ENCODE measurements around the gene IDUA.

DNA sequence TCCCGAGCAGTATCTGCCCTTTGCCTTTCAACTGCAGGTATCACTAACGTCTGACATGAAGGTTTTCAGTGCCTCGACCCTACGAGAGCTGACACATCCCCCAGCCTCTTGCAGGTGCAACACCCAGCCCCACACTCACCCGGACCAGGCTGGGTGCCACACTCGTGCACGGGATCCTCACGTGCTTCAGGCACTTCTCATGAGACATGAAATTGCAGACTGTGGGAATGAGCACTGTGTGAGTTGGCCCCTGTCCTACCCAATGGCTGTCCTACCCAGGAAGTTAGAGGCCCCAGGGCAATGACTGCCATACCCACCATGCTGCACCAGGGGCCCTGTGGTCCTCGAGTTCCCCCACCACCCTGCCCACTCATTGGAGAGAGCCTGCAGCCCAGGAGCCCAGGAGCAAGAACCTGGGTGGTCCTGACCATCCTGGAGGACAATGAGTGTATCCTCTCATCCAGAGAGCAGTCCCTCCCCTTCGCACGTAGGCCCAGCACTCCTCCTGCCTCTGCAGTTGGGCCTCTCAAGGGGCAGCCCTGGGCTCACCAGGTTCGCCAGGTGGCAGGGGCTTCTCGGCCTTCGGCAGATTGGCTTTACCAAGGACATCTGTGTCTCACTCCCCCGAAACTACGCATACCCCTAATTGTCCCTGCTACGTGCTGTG lies 15.9 kb upstream of the IDUA start:
- TF ChIP-seq, protein P1, sequence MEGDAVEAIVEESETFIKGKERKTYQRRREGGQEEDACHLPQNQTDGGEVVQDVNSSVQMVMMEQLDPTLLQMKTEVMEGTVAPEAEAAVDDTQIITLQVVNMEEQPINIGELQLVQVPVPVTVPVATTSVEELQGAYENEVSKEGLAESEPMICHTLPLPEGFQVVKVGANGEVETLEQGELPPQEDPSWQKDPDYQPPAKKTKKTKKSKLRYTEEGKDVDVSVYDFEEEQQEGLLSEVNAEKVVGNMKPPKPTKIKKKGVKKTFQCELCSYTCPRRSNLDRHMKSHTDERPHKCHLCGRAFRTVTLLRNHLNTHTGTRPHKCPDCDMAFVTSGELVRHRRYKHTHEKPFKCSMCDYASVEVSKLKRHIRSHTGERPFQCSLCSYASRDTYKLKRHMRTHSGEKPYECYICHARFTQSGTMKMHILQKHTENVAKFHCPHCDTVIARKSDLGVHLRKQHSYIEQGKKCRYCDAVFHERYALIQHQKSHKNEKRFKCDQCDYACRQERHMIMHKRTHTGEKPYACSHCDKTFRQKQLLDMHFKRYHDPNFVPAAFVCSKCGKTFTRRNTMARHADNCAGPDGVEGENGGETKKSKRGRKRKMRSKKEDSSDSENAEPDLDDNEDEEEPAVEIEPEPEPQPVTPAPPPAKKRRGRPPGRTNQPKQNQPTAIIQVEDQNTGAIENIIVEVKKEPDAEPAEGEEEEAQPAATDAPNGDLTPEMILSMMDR (IDR thresholded peaks at IDR 0.05) = no peak
- TF ChIP-seq POLR2AphosphoS5 (IDR thresholded peaks at IDR 0.05) (no peak), POLR2A (IDR thresholded peaks at IDR 0.05) (no peak), EP300 (IDR thresholded peaks at IDR 0.05) (no peak)
